GM21360 (cell line): Measurements from ENCODE around the gene ADAMTSL1.

Experiments used
- ATAC-seq: cut with Tn5 transposase; IDR thresholded peaks from one replicate; pipeline ENCODE4 v1.9.1; 2021; ENCODE audit warnings: mild to moderate bottlenecking, moderate library complexity; ENCODE audit not compliant: unreplicated experiment

Gene ADAMTSL1

DNA sequence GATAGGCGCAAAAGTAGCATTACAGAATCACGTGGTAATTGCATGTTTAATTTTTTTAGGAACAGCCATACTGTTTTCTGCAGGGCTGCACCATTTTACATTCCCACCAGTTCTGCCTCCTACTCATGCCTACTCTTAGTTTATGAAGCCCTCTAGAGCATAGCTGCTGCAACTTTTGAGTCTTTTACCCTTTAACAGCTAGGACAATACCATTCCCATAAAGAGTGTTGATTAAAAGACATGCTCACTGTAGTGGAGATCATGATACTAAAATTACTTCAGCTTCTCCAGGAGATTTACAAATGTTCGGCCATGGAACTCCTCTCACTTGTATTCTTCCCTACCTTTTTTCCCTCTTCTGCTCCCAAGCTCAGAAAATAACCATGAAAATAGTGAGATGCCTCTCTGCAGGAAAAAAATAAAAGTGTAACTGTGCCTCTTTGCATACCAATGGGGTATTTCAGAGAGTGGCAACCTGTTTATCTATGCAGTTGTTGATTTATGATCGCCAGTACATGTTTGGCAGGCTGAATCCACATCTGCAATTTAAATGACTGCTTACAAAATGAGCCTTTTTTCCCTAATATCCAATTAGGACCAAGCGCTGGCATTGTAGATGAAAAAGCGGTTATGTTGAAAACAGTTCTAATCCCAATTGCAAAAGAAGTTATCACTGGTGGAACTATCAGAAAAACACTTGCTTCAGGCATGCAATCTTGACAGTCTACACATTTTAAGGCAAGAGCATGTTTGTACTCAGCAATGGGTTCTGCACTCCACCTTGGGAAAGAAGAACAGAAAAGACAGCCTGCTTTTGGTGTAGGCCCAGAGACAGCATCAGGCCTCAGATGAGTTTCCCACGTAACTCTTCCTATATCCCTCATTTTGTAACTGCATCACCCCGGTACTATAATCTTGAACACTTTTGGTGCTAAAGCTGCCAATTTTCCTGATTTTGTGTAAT is 131.1 kb downstream of the ADAMTSL1 start:
- no peak for ATAC-seq

DNA sequence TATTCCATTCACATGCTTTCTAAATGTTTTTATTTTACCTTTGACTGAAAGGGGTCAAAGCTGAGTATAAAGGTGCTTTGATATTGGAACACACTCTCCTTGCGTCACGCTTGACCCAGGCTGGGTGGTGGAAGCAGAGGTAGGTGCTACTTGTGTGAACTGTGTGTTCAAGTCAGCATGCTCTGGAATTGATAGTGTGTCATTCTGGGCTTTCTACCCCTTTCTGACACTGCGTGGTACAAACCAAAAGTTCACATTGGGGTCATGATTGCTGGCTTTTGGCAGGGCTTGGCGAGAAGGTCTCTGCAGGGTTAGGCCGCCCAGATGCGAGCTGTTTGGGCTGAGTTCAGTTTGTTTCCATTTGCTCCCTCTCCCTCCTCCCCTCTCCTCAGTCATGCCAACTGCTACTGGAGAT is 131.8 kb downstream of the ADAMTSL1 start:
- ATAC-seq = no peak

- ATAC-seq = no peak
These were observed 132.3 kb downstream of the ADAMTSL1 start for GRCh38 chr9:18606281-18606680.

- ATAC-seq = no peak
These were observed 132.9 kb downstream of the ADAMTSL1 start for GRCh38 chr9:18606846-18607245.

DNA sequence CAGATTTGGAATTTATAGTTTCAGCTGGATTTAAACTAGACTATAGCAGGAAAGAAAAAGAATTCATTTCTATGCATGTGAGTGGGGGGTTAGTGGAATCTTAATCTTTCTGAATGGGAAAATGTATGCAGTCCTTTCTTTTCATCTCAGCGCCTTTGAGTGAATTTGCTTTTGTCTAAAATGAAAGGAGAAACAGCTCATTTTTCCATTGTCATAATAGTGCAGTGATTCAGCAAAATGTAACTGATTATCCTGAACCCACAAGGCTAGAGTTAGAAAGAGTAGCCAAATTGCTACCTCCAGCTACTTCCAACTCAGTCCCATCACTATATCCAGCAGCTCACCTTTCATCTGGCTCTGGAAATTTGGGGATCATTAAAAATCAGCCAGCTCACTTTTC is 134.4 kb downstream of the ADAMTSL1 start:
- no peak for ATAC-seq

GRCh38 chr9:18610956-18611355 is 137.0 kb downstream of the ADAMTSL1 start:
- no peak for ATAC-seq

- no peak for ATAC-seq
These were observed 138.0 kb downstream of the ADAMTSL1 start for GRCh38 chr9:18611971-18612370.

DNA sequence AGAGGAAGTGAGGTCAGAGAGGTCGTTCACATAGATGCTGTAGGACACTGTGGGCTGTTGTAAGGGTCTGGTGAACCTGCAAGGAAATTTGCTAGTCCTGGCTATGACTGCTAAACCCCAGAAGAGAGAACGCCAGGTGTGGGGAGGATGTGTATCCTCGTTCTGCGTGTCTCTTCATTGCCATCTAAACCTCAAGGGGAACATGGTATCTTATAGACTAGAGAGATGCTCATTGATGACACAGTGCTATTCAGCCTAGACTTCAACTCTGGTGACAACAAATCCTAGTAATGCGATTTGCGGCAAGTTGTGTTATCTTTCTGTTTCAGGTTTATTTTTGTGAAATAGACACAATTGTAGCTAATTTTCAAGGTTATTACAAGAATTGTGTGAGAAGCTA is 140.2 kb downstream of the ADAMTSL1 start:
- no peak for ATAC-seq

- ATAC-seq = no peak
These were observed 140.7 kb downstream of the ADAMTSL1 start for GRCh38 chr9:18614651-18615050.

DNA sequence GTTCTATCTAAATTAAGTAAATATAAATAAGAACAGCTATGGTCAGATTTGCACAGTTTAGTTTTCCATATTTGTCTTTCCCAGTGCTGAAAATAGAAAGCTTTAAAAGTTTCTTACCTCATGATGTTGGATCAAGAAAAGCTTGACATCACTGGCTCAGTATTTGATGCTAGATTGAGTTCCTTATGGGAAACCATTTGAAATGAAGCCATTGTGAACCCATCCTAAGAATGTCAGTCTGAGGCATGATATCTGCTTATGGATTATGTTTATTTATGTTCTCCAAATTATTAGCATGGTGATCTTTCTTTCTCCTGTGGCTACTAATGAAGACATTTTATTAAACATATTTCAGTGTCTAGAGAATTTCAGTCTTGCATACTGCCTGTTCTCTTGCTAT is 143.0 kb downstream of the ADAMTSL1 start:
- ATAC-seq = no peak

DNA sequence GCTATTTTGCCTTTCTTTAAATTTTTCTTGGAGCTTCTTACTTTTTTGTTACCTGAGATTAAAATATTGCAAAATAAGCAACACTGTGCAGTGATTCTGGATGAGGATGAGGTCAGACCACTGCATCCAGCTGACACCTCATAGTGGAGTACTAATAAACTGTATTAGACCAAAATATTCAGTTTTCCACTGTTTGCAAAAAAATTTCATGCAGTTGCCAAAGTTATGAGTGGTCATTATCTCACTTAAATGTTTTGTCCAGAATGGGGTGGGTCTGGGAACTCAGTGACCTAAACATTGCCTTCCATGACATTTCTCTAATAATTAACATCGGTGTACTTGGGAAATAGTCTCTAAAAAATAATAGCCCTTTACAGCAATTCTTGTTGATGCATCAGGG is 143.8 kb downstream of the ADAMTSL1 start:
- ATAC-seq = no peak

- no peak for ATAC-seq
These were observed 144.9 kb downstream of the ADAMTSL1 start for GRCh38 chr9:18618862-18619261.

DNA sequence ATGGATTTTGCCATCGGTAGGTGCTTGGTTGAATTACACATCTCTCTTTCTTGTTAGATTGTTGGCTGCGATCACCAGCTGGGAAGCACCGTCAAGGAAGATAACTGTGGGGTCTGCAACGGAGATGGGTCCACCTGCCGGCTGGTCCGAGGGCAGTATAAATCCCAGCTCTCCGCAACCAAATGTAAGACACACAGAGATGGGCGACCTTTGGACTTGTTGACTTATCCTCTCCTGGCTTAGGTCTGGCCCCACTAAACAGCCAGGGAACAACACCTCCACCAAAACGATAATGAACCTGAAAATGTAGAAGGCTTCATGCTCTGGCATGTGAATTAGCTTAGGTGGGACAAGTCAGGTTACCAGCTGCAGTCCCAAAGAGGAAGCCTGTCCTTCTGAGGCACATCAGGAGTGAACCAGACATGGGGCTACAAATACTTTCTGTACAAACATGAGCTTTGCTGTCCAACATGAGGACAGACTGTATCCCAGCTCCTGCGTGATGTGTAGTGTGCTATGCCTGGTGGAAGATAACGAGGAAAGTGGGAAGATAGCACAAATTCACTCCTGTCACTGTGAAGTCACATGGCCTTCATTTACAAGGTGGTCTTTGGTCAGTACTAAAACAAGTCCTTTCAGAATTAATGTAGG is 148.4 kb downstream of the ADAMTSL1 start:
- ATAC-seq = no peak

- no peak for ATAC-seq
These were observed 149.5 kb downstream of the ADAMTSL1 start for GRCh38 chr9:18623221-18624079.

DNA sequence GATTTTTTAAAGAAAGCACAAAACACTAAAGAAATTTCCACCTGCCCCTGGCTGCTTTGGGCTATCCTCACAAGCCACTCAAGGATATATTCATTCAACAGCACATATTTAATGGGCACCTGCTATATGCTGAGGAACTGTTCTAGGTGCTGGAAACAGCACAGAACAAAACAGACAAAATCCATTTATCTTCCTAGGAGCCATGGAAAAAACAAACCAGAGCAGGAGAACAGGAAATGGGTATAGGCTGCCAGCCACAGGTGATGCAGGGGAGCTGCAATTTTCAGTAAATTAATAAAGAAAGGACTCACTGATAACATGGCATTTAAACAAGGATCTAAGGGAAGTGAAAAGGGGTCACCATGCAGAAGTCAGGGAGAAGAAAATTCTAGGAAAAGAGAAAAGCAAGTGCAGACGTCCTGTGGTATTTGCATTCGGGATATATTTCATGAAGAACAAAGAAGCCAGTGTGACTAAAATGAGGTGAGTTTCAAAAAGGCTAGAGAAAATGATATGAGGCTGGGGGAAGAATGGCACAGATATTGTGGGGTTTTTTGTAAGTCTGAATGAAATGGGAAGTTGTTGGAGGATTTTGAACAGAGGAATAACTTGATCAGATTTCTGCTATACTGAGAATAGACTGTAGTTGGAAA is 152.2 kb downstream of the ADAMTSL1 start:
- no peak for ATAC-seq

GRCh38 chr9:18629136-18629535 is 155.2 kb downstream of the ADAMTSL1 start:
- no peak for ATAC-seq

DNA sequence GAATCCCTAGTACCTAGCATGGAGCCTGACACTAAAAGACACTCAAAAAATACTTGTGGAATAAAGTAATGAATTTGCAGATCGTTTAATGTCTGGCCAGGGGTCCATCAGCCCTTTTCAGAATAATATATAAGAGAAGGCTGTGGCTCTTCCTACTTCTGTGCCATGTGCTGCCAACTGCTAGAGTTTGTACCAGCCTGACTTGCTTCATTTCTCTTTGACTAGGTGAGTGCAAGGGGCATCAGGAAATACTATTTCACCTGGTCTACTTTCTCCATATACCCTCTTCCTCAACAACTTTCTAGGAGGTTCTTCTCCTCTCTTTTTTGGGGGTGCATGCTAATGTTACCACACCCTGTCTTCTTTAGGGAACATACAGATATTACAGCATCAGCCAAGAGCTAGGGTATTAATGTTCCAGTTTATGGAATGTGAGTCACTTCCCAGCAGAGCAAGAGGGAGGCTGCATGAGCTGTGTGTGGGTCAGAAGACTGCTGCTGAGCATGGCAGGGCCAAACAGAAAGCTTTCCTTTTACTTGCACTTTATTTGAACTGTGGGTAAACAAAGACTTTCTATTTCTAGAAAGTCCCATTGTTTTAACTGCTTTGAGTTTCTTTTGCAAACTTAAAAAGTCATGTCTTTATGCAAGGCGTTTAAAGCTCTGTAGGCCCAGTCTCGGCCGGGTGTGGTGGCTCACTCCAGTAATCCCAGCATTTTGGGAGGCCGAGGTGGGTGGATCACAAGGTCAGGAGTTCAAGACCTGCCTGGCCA is 158.9 kb downstream of the ADAMTSL1 start:
- no peak for ATAC-seq

- no peak for ATAC-seq
These were observed 162.8 kb downstream of the ADAMTSL1 start for GRCh38 chr9:18636781-18637180.

DNA sequence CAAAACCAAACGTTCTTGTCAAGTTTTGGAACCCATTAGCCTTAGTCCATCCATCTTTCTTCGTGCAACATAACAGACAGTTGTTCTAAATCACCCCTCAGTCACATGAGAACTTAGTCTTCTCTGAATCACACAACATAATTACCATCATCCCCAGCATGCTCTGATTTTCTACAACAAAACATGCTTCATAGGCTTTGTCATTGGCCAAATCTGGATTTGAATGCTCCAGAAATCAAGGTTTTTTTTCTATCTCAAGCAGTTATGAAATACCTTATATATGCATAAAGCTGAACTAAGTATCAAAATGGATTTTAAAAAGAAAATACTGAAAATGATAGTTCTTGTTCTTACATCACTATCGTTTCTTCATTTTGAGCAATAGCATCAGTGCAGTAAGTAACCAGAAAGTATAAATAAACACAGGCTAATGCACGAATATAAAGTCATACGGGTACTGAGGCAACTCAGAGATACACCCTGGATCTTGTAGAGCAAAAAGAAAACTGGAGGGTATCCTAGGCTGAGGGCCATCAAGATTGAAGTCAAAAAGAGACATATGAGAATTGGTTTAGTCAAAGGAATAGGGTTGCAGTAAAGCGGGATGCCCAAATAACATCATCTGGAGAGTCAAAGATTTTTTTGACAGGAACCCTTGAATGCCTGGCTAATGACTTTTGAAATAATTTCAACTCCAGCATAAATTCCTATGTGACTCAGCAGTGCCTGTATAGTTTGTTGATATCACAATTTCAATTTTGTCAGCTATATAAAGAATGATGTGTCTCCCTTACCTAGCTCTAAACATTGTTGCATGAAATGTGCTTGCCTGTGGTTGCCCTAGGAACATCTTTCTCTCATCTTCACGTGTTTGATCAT is 164.7 kb downstream of the ADAMTSL1 start:
- no peak for ATAC-seq
